ENCODE results near the gene PROZ.
A peak's percentile ranks its signal among the peaks of the same experiment; 100 is the strongest.

Gene PROZ

GRCh38 chr13:113167575-113167974 lies 9.1 kb downstream of the PROZ start:
- Mint-ChIP-seq H3K27ac (no peak overlapping the region), H3K4me3 (no peak overlapping the region), H3K27me3 (no peaks in the 10 kb centered on the region), H3K9me3 (no peaks in the 10 kb centered on the region), H3K4me1 (peaks cover 29% of the 10 kb centered on the region), H3K36me3 (peaks cover 28% of the 10 kb centered on the region)
- CTCF ChIA-PET = no interaction called here
- DNase-seq = no peak

- Mint-ChIP-seq H3K9me3 (no peaks in the 10 kb centered on the region), H3K27me3 (no peaks in the 10 kb centered on the region), H3K36me3 (peaks cover 33% of the 10 kb centered on the region), H3K27ac (no peak overlapping the region), H3K4me1 (peaks cover 28% of the 10 kb centered on the region), H3K4me3 (no peak overlapping the region)
- DNase-seq = no peak
- CTCF ChIA-PET = no interaction called here
Observed at GRCh38 chr13:113168211-113168610, 9.8 kb downstream of the PROZ start.

GRCh38 chr13:113169277-113170272 lies 11.1 kb downstream of the PROZ start:
- H3K36me3 Mint-ChIP-seq = peaks cover 38% of the 10 kb centered on the region
- H3K4me3 Mint-ChIP-seq = no peak overlapping the region
- H3K9me3 Mint-ChIP-seq = no peaks in the 10 kb centered on the region
- DNase-seq = no peak
- CTCF ChIA-PET = no interaction called here
- H3K27me3 Mint-ChIP-seq = no peaks in the 10 kb centered on the region
- peaks cover 31% of the 10 kb centered on the region for H3K4me1 Mint-ChIP-seq
- H3K27ac Mint-ChIP-seq = no peak overlapping the region

- Mint-ChIP-seq H3K27ac (peak overlapping the region; percentile 39), H3K4me1 (peaks cover 38% of the 10 kb centered on the region), H3K27me3 (no peaks in the 10 kb centered on the region), H3K4me3 (no peak overlapping the region), H3K36me3 (peaks cover 48% of the 10 kb centered on the region), H3K9me3 (no peaks in the 10 kb centered on the region)
- CTCF ChIA-PET = no interaction called here
- DNase-seq = no peak
Observed at GRCh38 chr13:113170511-113170910, 12.1 kb downstream of the PROZ start.

GRCh38 chr13:113171250-113172125 lies 13.0 kb downstream of the PROZ start:
- Mint-ChIP-seq H3K27ac (peak overlapping the region; percentile 62), H3K4me3 (no peak overlapping the region), H3K27me3 (no peaks in the 10 kb centered on the region), H3K4me1 (peaks cover 48% of the 10 kb centered on the region), H3K9me3 (peaks cover 2% of the 10 kb centered on the region), H3K36me3 (peaks cover 58% of the 10 kb centered on the region)
- CTCF ChIA-PET = no interaction called here
- no peak for DNase-seq

- no peaks in the 10 kb centered on the region for H3K27me3 Mint-ChIP-seq
- H3K9me3 Mint-ChIP-seq = peaks cover 2% of the 10 kb centered on the region
- H3K36me3 Mint-ChIP-seq = peaks cover 61% of the 10 kb centered on the region
- peak overlapping the region; percentile 58 for H3K27ac Mint-ChIP-seq
- H3K4me1 Mint-ChIP-seq = peaks cover 51% of the 10 kb centered on the region
- H3K4me3 Mint-ChIP-seq = no peak overlapping the region
- CTCF ChIA-PET = no interaction called here
- DNase-seq = no peak
Observed at GRCh38 chr13:113172419-113172926, 14.0 kb downstream of the PROZ start.

- H3K27ac Mint-ChIP-seq = peak overlapping the region; percentile 98
- H3K36me3 Mint-ChIP-seq = peaks cover 74% of the 10 kb centered on the region
- H3K4me1 Mint-ChIP-seq = peaks cover 75% of the 10 kb centered on the region
- no peaks in the 10 kb centered on the region for H3K27me3 Mint-ChIP-seq
- DNase-seq = peak; percentile 64
- peaks cover 2% of the 10 kb centered on the region for H3K9me3 Mint-ChIP-seq
- CTCF ChIA-PET = no interaction called here
- peak overlapping the region; percentile 21 for H3K4me3 Mint-ChIP-seq
Observed at GRCh38 chr13:113176280-113176679, 17.8 kb downstream of the PROZ start.

- Mint-ChIP-seq H3K4me3 (no peak overlapping the region), H3K27ac (peak overlapping the region; percentile 98)
Observed at GRCh38 chr13:113176822-113177221, 18.4 kb downstream of the PROZ start.

GRCh38 chr13:113178070-113178895 lies 19.8 kb downstream of the PROZ start:
- DNase-seq = no peak
- Mint-ChIP-seq H3K27ac (peak overlapping the region; percentile 75), H3K4me1 (peaks cover 76% of the 10 kb centered on the region), H3K4me3 (no peak overlapping the region), H3K9me3 (peaks cover 2% of the 10 kb centered on the region), H3K27me3 (no peaks in the 10 kb centered on the region), H3K36me3 (peaks cover 67% of the 10 kb centered on the region)
- CTCF ChIA-PET = interaction anchor here (0.7 kb wide), 1 partner anchor 150 kb away, joined by 5 read pairs; no protein-coding TSS in a partner anchor

More at GRCh38 chr13:113176822-113177221, 18.4 kb downstream of the PROZ start:
- CTCF ChIA-PET = no interaction called here
- peaks cover 71% of the 10 kb centered on the region for H3K36me3 Mint-ChIP-seq
- no peak for DNase-seq
- H3K27me3 Mint-ChIP-seq = no peaks in the 10 kb centered on the region
- peaks cover 2% of the 10 kb centered on the region for H3K9me3 Mint-ChIP-seq
- peaks cover 74% of the 10 kb centered on the region for H3K4me1 Mint-ChIP-seq

GRCh38 chr13:113178896-113179167 lies 20.4 kb downstream of the PROZ start:
- H3K4me1 Mint-ChIP-seq = peaks cover 80% of the 10 kb centered on the region
- H3K9me3 Mint-ChIP-seq = peaks cover 2% of the 10 kb centered on the region
- DNase-seq = no peak
- H3K4me3 Mint-ChIP-seq = no peak overlapping the region
- H3K36me3 Mint-ChIP-seq = peaks cover 72% of the 10 kb centered on the region
- no peaks in the 10 kb centered on the region for H3K27me3 Mint-ChIP-seq
- CTCF ChIA-PET = interaction anchor here (0.5 to 0.7 kb wide), 2 partner anchors 16 to 150 kb away, joined by 3 to 5 read pairs; no protein-coding TSS in a partner anchor
- peak overlapping the region; percentile 75 for H3K27ac Mint-ChIP-seq

- peaks cover 76% of the 10 kb centered on the region for H3K4me1 Mint-ChIP-seq
- CTCF ChIA-PET = interaction anchor here (0.5 to 0.7 kb wide), 2 partner anchors 15 to 149 kb away, joined by 3 to 5 read pairs; no protein-coding TSS in a partner anchor
Observed at GRCh38 chr13:113179374-113180230, 21.2 kb downstream of the PROZ start.

GRCh38 chr13:113182046-113182445 lies 23.6 kb downstream of the PROZ start:
- Mint-ChIP-seq H3K36me3 (peaks cover 63% of the 10 kb centered on the region), H3K9me3 (no peaks in the 10 kb centered on the region), H3K4me3 (no peak overlapping the region), H3K4me1 (peaks cover 77% of the 10 kb centered on the region), H3K27me3 (no peaks in the 10 kb centered on the region), H3K27ac (peak overlapping the region; percentile 65)
- no peak for DNase-seq
- CTCF ChIA-PET = no interaction called here

More at GRCh38 chr13:113179374-113180230, 21.2 kb downstream of the PROZ start:
- H3K36me3 Mint-ChIP-seq = peaks cover 68% of the 10 kb centered on the region
- peak overlapping the region; percentile 85 for H3K27ac Mint-ChIP-seq
- H3K9me3 Mint-ChIP-seq = peaks cover 2% of the 10 kb centered on the region
- no peaks in the 10 kb centered on the region for H3K27me3 Mint-ChIP-seq
- no peak for DNase-seq
- no peak overlapping the region for H3K4me3 Mint-ChIP-seq

All from activated naive CD4-positive, alpha-beta T cell treated with anti-CD3 and anti-CD28 coated beads, Interleukin-2, amount 10 ng/mL, durations not matched to agents 7 days and 5 days (primary cell).